ENCODE data around the gene TBC1D22B.
"Not testable (repeated sequence)": the region's sequence is repeated elsewhere in the genome, so short reads cannot be mapped to it uniquely, and the experiment has no call there.

- not testable (repeated sequence) for TF ChIP-seq CTCF (IDR thresholded peaks at IDR 0.05; ENCODE audit: low read depth, low read length, poor library complexity, severe bottlenecking); EZH2phosphoT487 (IDR thresholded peaks at IDR 0.05; ENCODE audit: borderline replicate concordance, low read length)
Measured at GRCh38 chr6:37345804-37346203, 88.2 kb downstream of the TBC1D22B start.

Data from DOHH2 (cell line).